ENCODE data around the gene FGD4. TPM values are rescaled to one million over a fixed set of nuclear protein-coding genes. Genes with fewer than 3 reads are reported as not detected.

FGD4 gene
- total RNA-seq, 1 experiment from 2014 or later: 39.7 TPM

- Mint-ChIP-seq H3K4me1 (no peaks in the 10 kb centered on the region), H3K27me3 (ENCODE audit: low read depth) (no peaks in the 10 kb centered on the region), H3K36me3 (peaks cover 42% of the 10 kb centered on the region), H3K27ac (no peak overlapping the region), H3K4me3 (no peak overlapping the region), H3K9me3 (no peaks in the 10 kb centered on the region)
- DNase-seq (ENCODE audit: low spot score) (no peak), ATAC-seq (no peak)
- ChIA-PET CTCF (no interaction called here), POLR2A (no interaction called here)
- TF ChIP-seq CTCF (IDR thresholded peaks at IDR 0.05) (no peak), ZNF317 (CRISPR knock-in tag; IDR thresholded peaks at IDR 0.05; ENCODE audit: borderline replicate concordance, low read depth) (no peak), TCF7 (CRISPR knock-in tag; IDR thresholded peaks at IDR 0.05; ENCODE audit: low read depth) (no peak), ZBTB43 (CRISPR knock-in tag; IDR thresholded peaks at IDR 0.05) (no peak), NR1H2 (CRISPR knock-in tag; IDR thresholded peaks at IDR 0.05) (no peak), OVOL2 (CRISPR knock-in tag; IDR thresholded peaks at IDR 0.05; ENCODE audit: borderline replicate concordance) (no peak), ETV6 (CRISPR knock-in tag; IDR thresholded peaks at IDR 0.05) (no peak), ZNF232 (CRISPR knock-in tag; IDR thresholded peaks at IDR 0.05) (no peak), ATF6 (CRISPR knock-in tag; IDR thresholded peaks at IDR 0.05) (no peak)
Measured at GRCh38 chr12:32611986-32612385, 212.6 kb downstream of the FGD4 start.

- H3K36me3 Mint-ChIP-seq: peaks cover 45% of the 10 kb centered on the region
- H3K4me1 Mint-ChIP-seq: no peaks in the 10 kb centered on the region
- DNase-seq (ENCODE audit: low spot score) (no peak), ATAC-seq (no peak)
- H3K27ac Mint-ChIP-seq: no peak overlapping the region
- H3K4me3 Mint-ChIP-seq: no peak overlapping the region
- no peaks in the 10 kb centered on the region for H3K9me3 Mint-ChIP-seq
- ChIA-PET POLR2A (no interaction called here), CTCF (no interaction called here)
- no peak for TF ChIP-seq TEAD4 (CRISPR knock-in tag; IDR thresholded peaks at IDR 0.05)
- no peak for TF ChIP-seq GTF2I (CRISPR knock-in tag; conservative IDR thresholded peaks at IDR 0.05)
- no peak for TF ChIP-seq JAZF1 (CRISPR knock-in tag; IDR thresholded peaks at IDR 0.05)
- TF ChIP-seq ATF1 (CRISPR knock-in tag; IDR thresholded peaks at IDR 0.05): no peak
- no peak for TF ChIP-seq NR1H2 (CRISPR knock-in tag; IDR thresholded peaks at IDR 0.05)
- no peaks in the 10 kb centered on the region for H3K27me3 Mint-ChIP-seq (ENCODE audit: low read depth)
Measured at GRCh38 chr12:32612658-32613614, 213.6 kb downstream of the FGD4 start.

- Mint-ChIP-seq H3K4me1 (no peaks in the 10 kb centered on the region), H3K27ac (peak overlapping the region; percentile 40), H3K9me3 (no peaks in the 10 kb centered on the region), H3K4me3 (no peak overlapping the region), H3K36me3 (peaks cover 45% of the 10 kb centered on the region), H3K27me3 (ENCODE audit: low read depth) (no peaks in the 10 kb centered on the region)
- POLR2A ChIA-PET: no interaction called here
- ATAC-seq (peak; percentile 34; the same call in 1 of the 2 replicates), DNase-seq (ENCODE audit: low spot score) (no peak)
- no peak for TF ChIP-seq JAZF1 (CRISPR knock-in tag; IDR thresholded peaks at IDR 0.05)
- TF ChIP-seq PRRX2 (CRISPR knock-in tag; IDR thresholded peaks at IDR 0.05): no peak
- TF ChIP-seq PRDM15 (CRISPR knock-in tag; IDR thresholded peaks at IDR 0.05): no peak
- TF ChIP-seq MXD4 (CRISPR knock-in tag; IDR thresholded peaks at IDR 0.05; ENCODE audit: borderline replicate concordance): no peak
- CTCF ChIA-PET: no interaction called here
Measured at GRCh38 chr12:32615441-32615840, 216.1 kb downstream of the FGD4 start.

All from WTC11 (cell line).